HG02588 (cell line): ENCODE results near the gene MFAP4.

Experiments used
- ATAC-seq: cut with Tn5 transposase; IDR thresholded peaks from one replicate; pipeline ENCODE4 v1.9.1; 2021; ENCODE audit warnings: mild to moderate bottlenecking, moderate library complexity; ENCODE audit not compliant: unreplicated experiment

The MFAP4 gene

GRCh38 chr17:19338031-19338990, 48.7 kb downstream of the MFAP4 start:
- no peak for ATAC-seq

DNA sequence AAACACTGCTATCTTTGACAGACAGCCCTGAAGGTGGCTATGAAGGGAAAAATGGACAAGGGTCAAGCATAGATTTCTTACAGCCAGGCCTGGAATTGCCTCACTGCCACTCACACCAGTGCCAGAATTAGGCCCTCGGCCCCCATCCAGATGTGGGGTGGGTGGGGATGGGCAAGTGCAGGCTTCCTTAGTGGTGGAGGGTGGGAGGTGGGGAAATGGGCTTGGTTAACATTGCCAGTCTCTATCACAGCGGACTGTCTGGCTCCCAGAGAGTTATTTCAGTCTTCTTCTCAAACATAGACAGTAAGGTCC, 49.3 kb downstream of the MFAP4 start:
- no peak for ATAC-seq

GRCh38 chr17:19336938-19337711, 49.9 kb downstream of the MFAP4 start:
- ATAC-seq: no peak

DNA sequence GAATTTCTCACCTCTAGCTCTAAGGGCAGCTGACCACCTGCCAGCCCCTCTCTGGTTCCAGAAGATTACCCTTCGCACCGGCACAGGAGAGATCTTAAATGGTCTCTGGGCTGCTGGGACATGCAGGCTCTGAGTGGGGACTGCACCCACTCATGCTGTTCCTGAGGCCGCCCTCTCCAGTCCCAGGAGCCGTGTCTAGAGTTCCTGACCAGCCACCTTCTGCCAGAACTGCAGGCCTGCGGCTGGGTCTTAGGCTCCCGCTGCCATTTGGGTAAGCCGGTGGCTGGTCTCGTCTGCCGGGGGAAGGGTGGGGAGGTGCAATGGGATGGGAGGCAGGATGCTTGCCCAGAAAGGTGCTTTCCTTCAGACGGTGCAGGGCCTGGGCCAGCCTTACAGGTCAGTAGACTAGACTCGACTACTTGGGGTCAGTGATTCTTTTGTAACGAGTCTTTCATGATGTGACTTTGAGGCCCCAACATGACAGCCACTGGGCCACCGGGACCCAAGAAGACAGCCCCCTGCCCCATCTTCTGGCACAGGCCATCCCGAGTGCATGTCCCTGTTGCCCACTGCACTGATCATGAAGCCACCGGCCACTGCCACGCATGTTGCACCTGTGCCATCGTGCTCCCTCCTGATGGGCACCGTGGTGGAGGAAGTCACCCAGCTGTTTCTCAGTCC, 50.9 kb downstream of the MFAP4 start:
- ATAC-seq: no peak

GRCh38 chr17:19334331-19334730, 52.7 kb downstream of the MFAP4 start:
- no peak for ATAC-seq

GRCh38 chr17:19333736-19334290, 53.2 kb downstream of the MFAP4 start:
- ATAC-seq: no peak
